Lung (tissue), 12 donors: ENCODE data around the gene IL17RD. TPM values are rescaled to one million over a fixed set of nuclear protein-coding genes. Genes with fewer than 3 reads are reported as not detected.

Experiments used
- ATAC-seq: fragments of 200-7000 bp; cut with Tn5 transposase; one replicate; pipeline ENCODE4 v1.9.1; 2020; ENCODE audit warnings: moderate number of reproducible peaks; ENCODE audit not compliant: insufficient read depth, low FRiP score
- DNase-seq, 3 donors: peaks; one replicate each; pipeline ENCODE4 v3.0.0-alpha.2; 2013 to 2017
- H3K27ac ChIP-seq, 2 donors: one replicate each; pipeline ENCODE4 v1.5.1; 2013; ENCODE audit warnings: mild to moderate bottlenecking in 2 of 2, moderate library complexity in 2 of 2, control low read depth in 1 of 2, inconsistent platforms in 1 of 2, low read depth in 1 of 2, low read length in 1 of 2
- H3K27me3 ChIP-seq, 3 donors: one replicate each; pipeline ENCODE4 v1.5.1; 2013; ENCODE audit warnings: low read length in 2 of 3; ENCODE audit not compliant: control insufficient read depth in 3 of 3, insufficient read depth in 3 of 3
- H3K36me3 ChIP-seq, 4 donors: one replicate each; pipeline ENCODE4 v1.5.1; 2013; ENCODE audit warnings: low read length in 4 of 4, mild to moderate bottlenecking in 1 of 4, moderate library complexity in 1 of 4; ENCODE audit not compliant: control insufficient read depth in 4 of 4, insufficient read depth in 4 of 4
- H3K4me1 ChIP-seq, 5 donors: one replicate each; pipeline ENCODE4 v1.5.1; 2013; ENCODE audit warnings: low read length in 5 of 5, mild to moderate bottlenecking in 2 of 5, moderate library complexity in 1 of 5; ENCODE audit not compliant: control insufficient read depth in 5 of 5, insufficient read depth in 5 of 5
- H3K4me3 ChIP-seq: one replicate; pipeline ENCODE4 v1.5.1; 2013; ENCODE audit warnings: mild to moderate bottlenecking, control low read depth, moderate library complexity
- H3K9ac ChIP-seq, 2 donors: one replicate each; pipeline ENCODE4 v1.5.1; 2013; ENCODE audit warnings: low read length in 2 of 2, control low read depth in 1 of 2; ENCODE audit not compliant: insufficient read depth in 1 of 2
- H3K9me3 ChIP-seq, 4 donors: one replicate each; pipeline ENCODE4 v1.5.1; 2013; ENCODE audit warnings: low read length in 3 of 4, mild to moderate bottlenecking in 1 of 4, moderate library complexity in 1 of 4; ENCODE audit not compliant: control insufficient read depth in 4 of 4, insufficient read depth in 3 of 4
- WGBS, 2 donors: extraction: QIAGEN DNeasy Blood & Tissue Kit; methylation state at CpG; one replicate each; pipeline ENCODE4 v1.1.7; 2013; 5-methylcytosine and 5-hydroxymethylcytosine counted together
- polyA plus RNA-seq, 2 donors: library from polyadenylated mRNA; stranded (reverse); fragments of 200-250 nt; gene quantifications; one replicate each; pipeline ENCODE4 v1.2.1, GENCODE V29; 2013
- total RNA-seq, 2 donors: library from RNA; depleted of rRNA in 1 of 2; stranded (reverse); fragments of >200 nt in 1 of 2; gene quantifications; one replicate each; pipeline ENCODE4 v1.2.1, GENCODE V29; 2014 to 2021
- TF ChIP-seq, protein P1 (sequence below): IDR thresholded peaks from 2 replicates; pipeline ENCODE4 v1.5.1; 2012; ENCODE audit warnings: mild to moderate bottlenecking; ENCODE audit errors: control extremely low read depth, extremely low read depth
- donor health status: control.
- donor health status: control.
- donor health status: Bipolar disorder and iron deficiency.
- donor health status: healthy.
- donor health status: DM: yes; HTN: yes; CAD: no.

The IL17RD gene
- total and polyA plus RNA-seq, 4 donors: 0.22 to 4.8 (median 1.1) TPM

DNA sequence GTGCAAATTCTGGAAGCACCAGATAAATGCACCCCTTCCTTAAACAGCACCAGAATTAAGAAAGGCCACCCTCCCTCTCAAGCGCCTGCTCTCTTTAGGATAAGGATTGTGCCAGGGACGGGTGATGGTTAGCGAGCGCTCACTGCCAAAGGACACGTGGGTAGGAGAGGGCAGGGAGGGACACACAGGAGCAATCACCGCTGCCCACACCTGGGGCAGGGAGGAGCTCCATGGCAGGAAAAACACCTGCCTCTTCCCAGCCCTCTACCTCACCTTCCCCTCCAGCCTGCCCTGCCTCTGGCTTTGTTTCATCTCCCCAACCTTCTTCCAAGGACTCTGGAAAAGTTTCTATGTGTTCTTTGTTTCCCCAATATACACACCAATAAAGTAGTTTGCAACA, 112.0 kb downstream of the IL17RD start:
- H3K27ac ChIP-seq: no peak overlapping the region
- no peaks in the 10 kb centered on the region for H3K36me3 ChIP-seq
- ATAC-seq (no peak), DNase-seq (no peak)
- no peaks in the 10 kb centered on the region for H3K9me3 ChIP-seq
- TF ChIP-seq, protein P1, sequence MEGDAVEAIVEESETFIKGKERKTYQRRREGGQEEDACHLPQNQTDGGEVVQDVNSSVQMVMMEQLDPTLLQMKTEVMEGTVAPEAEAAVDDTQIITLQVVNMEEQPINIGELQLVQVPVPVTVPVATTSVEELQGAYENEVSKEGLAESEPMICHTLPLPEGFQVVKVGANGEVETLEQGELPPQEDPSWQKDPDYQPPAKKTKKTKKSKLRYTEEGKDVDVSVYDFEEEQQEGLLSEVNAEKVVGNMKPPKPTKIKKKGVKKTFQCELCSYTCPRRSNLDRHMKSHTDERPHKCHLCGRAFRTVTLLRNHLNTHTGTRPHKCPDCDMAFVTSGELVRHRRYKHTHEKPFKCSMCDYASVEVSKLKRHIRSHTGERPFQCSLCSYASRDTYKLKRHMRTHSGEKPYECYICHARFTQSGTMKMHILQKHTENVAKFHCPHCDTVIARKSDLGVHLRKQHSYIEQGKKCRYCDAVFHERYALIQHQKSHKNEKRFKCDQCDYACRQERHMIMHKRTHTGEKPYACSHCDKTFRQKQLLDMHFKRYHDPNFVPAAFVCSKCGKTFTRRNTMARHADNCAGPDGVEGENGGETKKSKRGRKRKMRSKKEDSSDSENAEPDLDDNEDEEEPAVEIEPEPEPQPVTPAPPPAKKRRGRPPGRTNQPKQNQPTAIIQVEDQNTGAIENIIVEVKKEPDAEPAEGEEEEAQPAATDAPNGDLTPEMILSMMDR: no peak
- WGBS, 2 donors: 86 to 91% methylated on average over 6 of the region's 6 CpGs
- H3K4me1 ChIP-seq: peaks cover 0 to 7% (median 3%) of the 10 kb centered on the region in 5 donors
- H3K9ac ChIP-seq: no peak overlapping the region
- no peak overlapping the region for H3K4me3 ChIP-seq
- no peaks in the 10 kb centered on the region for H3K27me3 ChIP-seq

DNA sequence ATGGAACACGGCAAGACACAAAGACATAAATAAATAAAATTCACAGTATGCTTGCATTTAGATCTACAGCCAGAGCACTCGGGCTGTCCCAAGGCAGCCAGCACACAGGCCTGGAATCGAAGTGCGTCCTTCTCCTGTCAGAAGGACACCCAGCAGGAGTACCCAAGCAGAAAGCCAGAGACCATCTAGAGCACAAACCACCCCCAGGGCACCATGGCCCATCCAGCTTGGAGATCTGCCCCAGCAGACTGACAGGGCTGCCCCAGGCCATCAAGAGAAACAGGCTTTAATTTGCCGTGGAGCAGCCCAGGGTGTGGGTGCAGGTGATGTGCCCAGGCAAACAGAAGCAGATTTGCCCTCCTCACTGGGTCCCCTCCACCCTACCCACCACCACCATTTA, 112.5 kb downstream of the IL17RD start:
- WGBS, 2 donors: 93 to 97% methylated on average over 5 of the region's 5 CpGs
- ATAC-seq: no peak

DNA sequence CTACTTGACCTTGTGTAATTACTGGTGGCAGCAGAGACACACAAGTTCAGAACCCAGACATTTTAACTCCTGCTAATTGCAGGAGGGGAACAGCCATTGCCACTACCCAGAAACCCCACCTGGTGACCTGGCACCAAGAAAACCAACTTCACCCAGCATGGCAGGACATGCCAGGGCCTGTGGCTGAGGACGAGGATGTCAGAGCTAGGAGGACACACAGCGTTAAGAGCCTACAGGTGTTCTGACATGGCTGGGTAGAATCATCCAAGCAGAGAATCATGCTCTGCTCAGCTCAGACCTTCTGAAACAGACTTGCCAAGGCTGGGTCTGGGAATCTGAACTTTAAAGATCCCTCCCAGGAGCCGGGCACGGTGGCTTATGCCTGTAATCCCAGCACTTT, 116.4 kb downstream of the IL17RD start:
- 86 to 87% methylated on average over 4 of the region's 4 CpGs for WGBS, 2 donors
- DNase-seq: no peak

More for the DNA sequence above, 112.5 kb downstream of the IL17RD start:
- no peak overlapping the region for H3K9ac ChIP-seq
- H3K4me3 ChIP-seq: no peak overlapping the region
- H3K27me3 ChIP-seq: no peaks in the 10 kb centered on the region
- no peaks in the 10 kb centered on the region for H3K9me3 ChIP-seq
- H3K4me1 ChIP-seq: peaks cover 0 to 12% (median 5%) of the 10 kb centered on the region in 5 donors
- no peak overlapping the region for H3K27ac ChIP-seq
- H3K36me3 ChIP-seq: no peaks in the 10 kb centered on the region
- DNase-seq: no peak
- TF ChIP-seq, protein P1: no peak

More for the DNA sequence above, 116.4 kb downstream of the IL17RD start:
- H3K9me3 ChIP-seq: peaks cover 0 to 1% (median 0%) of the 10 kb centered on the region in 4 donors
- H3K9ac ChIP-seq: no peak overlapping the region
- H3K27ac ChIP-seq: no peak overlapping the region
- no peaks in the 10 kb centered on the region for H3K36me3 ChIP-seq
- H3K27me3 ChIP-seq: no peaks in the 10 kb centered on the region
- H3K4me3 ChIP-seq: no peak overlapping the region
- TF ChIP-seq, protein P1: no peak
- H3K4me1 ChIP-seq: peaks cover 2 to 26% (median 17%) of the 10 kb centered on the region in 5 donors
- ATAC-seq: no peak
